Neural cell (in vitro differentiated cells): Measurements from ENCODE around the gene CR1.

ENCODE experiments used
- CTCF ChIP-seq: fragments of 450-650 bp; IDR thresholded peaks from 2 replicates; pipeline ENCODE4 v1.5.1; 2014; ENCODE audit warnings: antibody characterized with exemption, mild to moderate bottlenecking, moderate library complexity; ENCODE audit not compliant: poor library complexity, severe bottlenecking
- EP300 ChIP-seq: fragments of 450-650 bp; conservative IDR thresholded peaks from 2 replicates; pipeline ENCODE4 v1.6.1; 2014; ENCODE audit warnings: antibody characterized with exemption, mild to moderate bottlenecking, moderate library complexity; ENCODE audit not compliant: poor library complexity, severe bottlenecking
- EZH2 ChIP-seq: fragments of 200-600, 300-800 bp; shearing (Covaris generic), sonication (generic); IDR thresholded peaks from 2 replicates; pipeline ENCODE4 v1.6.1; 2014; ENCODE audit warnings: antibody characterized with exemption, low read length, borderline replicate concordance, mild to moderate bottlenecking; ENCODE audit not compliant: insufficient read depth, poor library complexity, severe bottlenecking
- POLR2AphosphoS5 ChIP-seq: IDR thresholded peaks from 2 replicates; pipeline ENCODE4 v1.6.1; 2012
- RAD21 ChIP-seq: fragments of 450-650 bp; conservative IDR thresholded peaks from 2 replicates; pipeline ENCODE4 v1.6.1; 2014; ENCODE audit warnings: antibody characterized with exemption, mild to moderate bottlenecking, moderate library complexity
- TAF1 ChIP-seq: IDR thresholded peaks from 2 replicates; pipeline ENCODE4 v1.6.1; 2012; ENCODE audit warnings: low read depth
- TF ChIP-seq, protein P1 (sequence below): IDR thresholded peaks from 2 replicates; pipeline ENCODE4 v1.6.1; 2012; ENCODE audit warnings: borderline replicate concordance

- TF ChIP-seq CTCF: no peak
- TF ChIP-seq, protein P1, sequence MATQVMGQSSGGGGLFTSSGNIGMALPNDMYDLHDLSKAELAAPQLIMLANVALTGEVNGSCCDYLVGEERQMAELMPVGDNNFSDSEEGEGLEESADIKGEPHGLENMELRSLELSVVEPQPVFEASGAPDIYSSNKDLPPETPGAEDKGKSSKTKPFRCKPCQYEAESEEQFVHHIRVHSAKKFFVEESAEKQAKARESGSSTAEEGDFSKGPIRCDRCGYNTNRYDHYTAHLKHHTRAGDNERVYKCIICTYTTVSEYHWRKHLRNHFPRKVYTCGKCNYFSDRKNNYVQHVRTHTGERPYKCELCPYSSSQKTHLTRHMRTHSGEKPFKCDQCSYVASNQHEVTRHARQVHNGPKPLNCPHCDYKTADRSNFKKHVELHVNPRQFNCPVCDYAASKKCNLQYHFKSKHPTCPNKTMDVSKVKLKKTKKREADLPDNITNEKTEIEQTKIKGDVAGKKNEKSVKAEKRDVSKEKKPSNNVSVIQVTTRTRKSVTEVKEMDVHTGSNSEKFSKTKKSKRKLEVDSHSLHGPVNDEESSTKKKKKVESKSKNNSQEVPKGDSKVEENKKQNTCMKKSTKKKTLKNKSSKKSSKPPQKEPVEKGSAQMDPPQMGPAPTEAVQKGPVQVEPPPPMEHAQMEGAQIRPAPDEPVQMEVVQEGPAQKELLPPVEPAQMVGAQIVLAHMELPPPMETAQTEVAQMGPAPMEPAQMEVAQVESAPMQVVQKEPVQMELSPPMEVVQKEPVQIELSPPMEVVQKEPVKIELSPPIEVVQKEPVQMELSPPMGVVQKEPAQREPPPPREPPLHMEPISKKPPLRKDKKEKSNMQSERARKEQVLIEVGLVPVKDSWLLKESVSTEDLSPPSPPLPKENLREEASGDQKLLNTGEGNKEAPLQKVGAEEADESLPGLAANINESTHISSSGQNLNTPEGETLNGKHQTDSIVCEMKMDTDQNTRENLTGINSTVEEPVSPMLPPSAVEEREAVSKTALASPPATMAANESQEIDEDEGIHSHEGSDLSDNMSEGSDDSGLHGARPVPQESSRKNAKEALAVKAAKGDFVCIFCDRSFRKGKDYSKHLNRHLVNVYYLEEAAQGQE: no peak
- no peak for TF ChIP-seq EZH2
- no peak for TF ChIP-seq EP300
- TF ChIP-seq RAD21: no peak
- TF ChIP-seq POLR2AphosphoS5: no peak
- TF ChIP-seq TAF1: no peak
These were observed 180.2 kb downstream of the CR1 start for GRCh38 chr1:207676153-207676552.
